GM12864 (cell line): Measurements from ENCODE around the gene SHISAL1.

Experiments
- DNase-seq: peaks from one replicate; pipeline ENCODE4 v3.0.0-alpha.2; 2011; ENCODE audit warnings: low read depth
- H3K4me3 ChIP-seq: 2 replicates; pipeline ENCODE4 v1.5.1; 2011; ENCODE audit warnings: mild to moderate bottlenecking, low read depth, low read length, control low read depth
- CTCF ChIP-seq: IDR thresholded peaks from 2 replicates; pipeline ENCODE4 v1.5.1; 2011; ENCODE audit warnings: low read depth, mild to moderate bottlenecking, moderate library complexity, low read length, control low read depth, inconsistent platforms; ENCODE audit errors: missing control alignments

Gene SHISAL1

GRCh38 chr22:44273175-44273574, 39.6 kb downstream of the SHISAL1 start:
- H3K4me3 ChIP-seq: no peak overlapping the region
- no peak for DNase-seq
- TF ChIP-seq CTCF: no peak

GRCh38 chr22:44272401-44272771, 40.4 kb downstream of the SHISAL1 start:
- H3K4me3 ChIP-seq: no peak overlapping the region
- no peak for DNase-seq
- TF ChIP-seq CTCF: no peak

- no peak overlapping the region for H3K4me3 ChIP-seq
- no peak for DNase-seq
- TF ChIP-seq CTCF: no peak
Measured at GRCh38 chr22:44271732-44272400, 40.9 kb downstream of the SHISAL1 start.

GRCh38 chr22:44271010-44271500, 41.7 kb downstream of the SHISAL1 start:
- H3K4me3 ChIP-seq: no peak overlapping the region
- DNase-seq: no peak
- TF ChIP-seq CTCF: no peak

- no peak for DNase-seq
- H3K4me3 ChIP-seq: no peak overlapping the region
- TF ChIP-seq CTCF: no peak
Measured at GRCh38 chr22:44270556-44270880, 42.2 kb downstream of the SHISAL1 start.

- TF ChIP-seq CTCF: no peak
- DNase-seq: no peak
- H3K4me3 ChIP-seq: no peak overlapping the region
Measured at GRCh38 chr22:44269757-44270555, 42.8 kb downstream of the SHISAL1 start.
